ENCODE results near the gene MAP3K5. TPM values are rescaled to one million over a fixed set of nuclear protein-coding genes. Genes with fewer than 3 reads are reported as not detected.

The MAP3K5 gene
- total and polyA plus RNA-seq, 9 of the 15 experiments (the other 6 are each of a cell fraction or from before 2014, with no cell fraction given): 2.2 to 13.0 (median 9.9) TPM

DNA sequence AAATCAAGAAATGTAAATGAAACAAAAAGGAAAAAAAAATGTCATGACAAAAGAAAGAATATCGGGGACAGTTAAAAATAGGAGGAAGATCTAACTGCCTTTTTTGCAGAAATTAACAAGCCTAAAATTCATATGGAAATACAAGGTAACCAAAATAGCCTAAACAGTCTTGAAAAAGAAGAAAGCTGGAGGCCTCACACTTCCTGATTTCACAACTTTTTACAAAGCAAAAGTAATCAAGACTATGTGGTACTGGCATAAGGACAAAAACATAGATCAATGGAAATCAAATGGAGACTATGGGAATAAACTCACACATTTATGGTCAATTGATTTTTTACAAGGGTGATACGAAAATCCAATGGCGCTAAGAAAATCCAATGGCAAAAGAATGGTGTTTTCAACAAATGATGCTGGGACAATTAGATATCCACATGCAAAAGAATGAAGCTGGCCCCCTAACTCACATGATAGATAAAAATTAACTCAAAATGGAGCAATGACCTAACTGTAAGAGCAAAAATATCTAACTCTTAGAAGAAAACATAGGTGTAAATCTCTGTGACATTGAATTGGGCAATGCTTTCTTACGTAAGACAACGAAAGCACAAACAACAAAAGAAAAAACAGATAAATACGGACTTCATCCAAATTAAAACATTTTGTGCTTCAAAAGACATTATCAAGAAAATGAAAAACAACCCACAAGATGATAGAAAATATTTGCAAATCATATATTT, 24.5 kb downstream of the MAP3K5 start:
- no peak overlapping the region for H3K9ac ChIP-seq (ENCODE audit: insufficient read depth in 1 of 2, low read depth in 2 of 2, low read length in 2 of 2)
- peaks cover 0 to 38% of the 10 kb centered on the region in 2 experiments; a peak in 4 of 5 replicates for H3K4me1 ChIP-seq (replicated peaks in 1 of 2; ENCODE audit: control insufficient read depth in 2 of 2, insufficient read depth in 2 of 2, low read length in 2 of 2)
- H2AFZ ChIP-seq (ENCODE audit: low read depth, low read length): no peak overlapping the region
- H3K27ac ChIP-seq (ENCODE audit: extremely low read depth, low read depth, low read length): peak overlapping the region; percentile 3; the same call in 2 of the 3 replicates
- peaks cover 92% of the 10 kb centered on the region for H3K79me2 ChIP-seq (ENCODE audit: control insufficient read depth, insufficient read depth, low read length)
- intact Hi-C loops (cut with micrococcal nuclease) (no loop called here), in situ Hi-C loops (cut with MboI) (no loop called here)
- no peaks in the 10 kb centered on the region for H3K9me3 ChIP-seq (replicated peaks; ENCODE audit: control insufficient read depth, insufficient read depth, low read depth, low read length)
- DNase-seq (ENCODE audit: extremely low read depth in 1 of 4, low spot score in 3 of 4): no peak
- CTCF ChIA-PET (ENCODE audit: low intra/inter-chr PET ratio): no interaction called here
- no TSS peak for BruUV-seq (replicated peaks)
- WGBS (ENCODE audit: insufficient coverage, low coverage, missing lambda C conversion rate): 49% methylated on average over 6 of the region's 6 CpGs
- H3K9me1 ChIP-seq (ENCODE audit: control insufficient read depth, insufficient read depth, low read length): no peaks in the 10 kb centered on the region
- POLR2A ChIA-PET: no interaction called here
- peak; percentile 35 for FAIRE-seq
- no peak overlapping the region for H3K4me2 ChIP-seq (ENCODE audit: insufficient read depth, low read length)
- ATAC-seq: no peak
- H4K20me1 ChIP-seq (replicated peaks; ENCODE audit: control insufficient read depth, insufficient read depth, low read length): no peaks in the 10 kb centered on the region
- H3K36me3 ChIP-seq (ENCODE audit: control insufficient read depth, insufficient read depth, low read length): no peaks in the 10 kb centered on the region
- no peaks in the 10 kb centered on the region for H3K27me3 ChIP-seq (ENCODE audit: control insufficient read depth in 2 of 2, insufficient read depth in 2 of 2, low read length in 2 of 2)
- no peak overlapping the region for H3K4me3 ChIP-seq
- TF ChIP-seq, protein P1, sequence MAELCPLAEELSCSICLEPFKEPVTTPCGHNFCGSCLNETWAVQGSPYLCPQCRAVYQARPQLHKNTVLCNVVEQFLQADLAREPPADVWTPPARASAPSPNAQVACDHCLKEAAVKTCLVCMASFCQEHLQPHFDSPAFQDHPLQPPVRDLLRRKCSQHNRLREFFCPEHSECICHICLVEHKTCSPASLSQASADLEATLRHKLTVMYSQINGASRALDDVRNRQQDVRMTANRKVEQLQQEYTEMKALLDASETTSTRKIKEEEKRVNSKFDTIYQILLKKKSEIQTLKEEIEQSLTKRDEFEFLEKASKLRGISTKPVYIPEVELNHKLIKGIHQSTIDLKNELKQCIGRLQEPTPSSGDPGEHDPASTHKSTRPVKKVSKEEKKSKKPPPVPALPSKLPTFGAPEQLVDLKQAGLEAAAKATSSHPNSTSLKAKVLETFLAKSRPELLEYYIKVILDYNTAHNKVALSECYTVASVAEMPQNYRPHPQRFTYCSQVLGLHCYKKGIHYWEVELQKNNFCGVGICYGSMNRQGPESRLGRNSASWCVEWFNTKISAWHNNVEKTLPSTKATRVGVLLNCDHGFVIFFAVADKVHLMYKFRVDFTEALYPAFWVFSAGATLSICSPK (IDR thresholded peaks at IDR 0.05; ENCODE audit: borderline replicate concordance): no peak
- TF ChIP-seq ELF4 (CRISPR knock-in tag; IDR thresholded peaks at IDR 0.05) (no peak), MAFK (IDR thresholded peaks at IDR 0.05; ENCODE audit: low read length) (no peak), SMARCB1 (IDR thresholded peaks at IDR 0.05; ENCODE audit: insufficient read length, low read depth) (no peak), SRSF1 (IDR thresholded peaks at IDR 0.05; ENCODE audit: low read depth, low read length) (no peak), TEAD1 (CRISPR knock-in tag; IDR thresholded peaks at IDR 0.05) (no peak), ZBTB7A (IDR thresholded peaks at IDR 0.05; ENCODE audit: borderline replicate concordance, control insufficient read depth, low read depth, low read length) (no peak), CREB1 (IDR thresholded peaks at IDR 0.05) (no peak), CREB1 (CRISPR knock-in tag; IDR thresholded peaks at IDR 0.05) (no peak), BMI1 (IDR thresholded peaks at IDR 0.05; ENCODE audit: low read length) (no peak), SMARCC2 (IDR thresholded peaks at IDR 0.05; ENCODE audit: low read depth) (no peak), CHD2 (IDR thresholded peaks at IDR 0.05; ENCODE audit: low read depth, low read length) (no peak)
- TF ChIP-seq, protein P2, sequence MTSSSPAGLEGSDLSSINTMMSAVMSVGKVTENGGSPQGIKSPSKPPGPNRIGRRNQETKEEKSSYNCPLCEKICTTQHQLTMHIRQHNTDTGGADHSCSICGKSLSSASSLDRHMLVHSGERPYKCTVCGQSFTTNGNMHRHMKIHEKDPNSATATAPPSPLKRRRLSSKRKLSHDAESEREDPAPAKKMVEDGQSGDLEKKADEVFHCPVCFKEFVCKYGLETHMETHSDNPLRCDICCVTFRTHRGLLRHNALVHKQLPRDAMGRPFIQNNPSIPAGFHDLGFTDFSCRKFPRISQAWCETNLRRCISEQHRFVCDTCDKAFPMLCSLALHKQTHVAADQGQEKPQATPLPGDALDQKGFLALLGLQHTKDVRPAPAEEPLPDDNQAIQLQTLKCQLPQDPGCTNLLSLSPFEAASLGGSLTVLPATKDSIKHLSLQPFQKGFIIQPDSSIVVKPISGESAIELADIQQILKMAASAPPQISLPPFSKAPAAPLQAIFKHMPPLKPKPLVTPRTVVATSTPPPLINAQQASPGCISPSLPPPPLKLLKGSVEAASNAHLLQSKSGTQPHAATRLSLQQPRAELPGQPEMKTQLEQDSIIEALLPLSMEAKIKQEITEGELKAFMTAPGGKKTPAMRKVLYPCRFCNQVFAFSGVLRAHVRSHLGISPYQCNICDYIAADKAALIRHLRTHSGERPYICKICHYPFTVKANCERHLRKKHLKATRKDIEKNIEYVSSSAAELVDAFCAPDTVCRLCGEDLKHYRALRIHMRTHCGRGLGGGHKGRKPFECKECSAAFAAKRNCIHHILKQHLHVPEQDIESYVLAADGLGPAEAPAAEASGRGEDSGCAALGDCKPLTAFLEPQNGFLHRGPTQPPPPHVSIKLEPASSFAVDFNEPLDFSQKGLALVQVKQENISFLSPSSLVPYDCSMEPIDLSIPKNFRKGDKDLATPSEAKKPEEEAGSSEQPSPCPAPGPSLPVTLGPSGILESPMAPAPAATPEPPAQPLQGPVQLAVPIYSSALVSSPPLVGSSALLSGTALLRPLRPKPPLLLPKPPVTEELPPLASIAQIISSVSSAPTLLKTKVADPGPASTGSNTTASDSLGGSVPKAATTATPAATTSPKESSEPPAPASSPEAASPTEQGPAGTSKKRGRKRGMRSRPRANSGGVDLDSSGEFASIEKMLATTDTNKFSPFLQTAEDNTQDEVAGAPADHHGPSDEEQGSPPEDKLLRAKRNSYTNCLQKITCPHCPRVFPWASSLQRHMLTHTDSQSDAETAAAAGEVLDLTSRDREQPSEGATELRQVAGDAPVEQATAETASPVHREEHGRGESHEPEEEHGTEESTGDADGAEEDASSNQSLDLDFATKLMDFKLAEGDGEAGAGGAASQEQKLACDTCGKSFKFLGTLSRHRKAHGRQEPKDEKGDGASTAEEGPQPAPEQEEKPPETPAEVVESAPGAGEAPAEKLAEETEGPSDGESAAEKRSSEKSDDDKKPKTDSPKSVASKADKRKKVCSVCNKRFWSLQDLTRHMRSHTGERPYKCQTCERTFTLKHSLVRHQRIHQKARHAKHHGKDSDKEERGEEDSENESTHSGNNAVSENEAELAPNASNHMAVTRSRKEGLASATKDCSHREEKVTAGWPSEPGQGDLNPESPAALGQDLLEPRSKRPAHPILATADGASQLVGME (CRISPR knock-in tag; IDR thresholded peaks at IDR 0.05): no peak
- TF ChIP-seq, protein P3, sequence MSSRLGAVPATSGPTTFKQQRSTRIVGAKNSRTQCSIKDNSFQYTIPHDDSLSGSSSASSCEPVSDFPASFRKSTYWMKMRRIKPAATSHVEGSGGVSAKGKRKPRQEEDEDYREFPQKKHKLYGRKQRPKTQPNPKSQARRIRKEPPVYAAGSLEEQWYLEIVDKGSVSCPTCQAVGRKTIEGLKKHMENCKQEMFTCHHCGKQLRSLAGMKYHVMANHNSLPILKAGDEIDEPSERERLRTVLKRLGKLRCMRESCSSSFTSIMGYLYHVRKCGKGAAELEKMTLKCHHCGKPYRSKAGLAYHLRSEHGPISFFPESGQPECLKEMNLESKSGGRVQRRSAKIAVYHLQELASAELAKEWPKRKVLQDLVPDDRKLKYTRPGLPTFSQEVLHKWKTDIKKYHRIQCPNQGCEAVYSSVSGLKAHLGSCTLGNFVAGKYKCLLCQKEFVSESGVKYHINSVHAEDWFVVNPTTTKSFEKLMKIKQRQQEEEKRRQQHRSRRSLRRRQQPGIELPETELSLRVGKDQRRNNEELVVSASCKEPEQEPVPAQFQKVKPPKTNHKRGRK (tag; IDR thresholded peaks at IDR 0.05): peak; percentile 2; the same call in 1 of the 2 replicates
